K562 (cell line): ENCODE results near the gene RBFOX1. TPM values are rescaled to one million over a fixed set of nuclear protein-coding genes. Genes with fewer than 3 reads are reported as not detected.

ENCODE experiments used
- ATAC-seq: fragments of 200-7000 bp; cut with Tn5 transposase; 3 replicates; pipeline ENCODE4 v1.9.1; 2020; ENCODE audit warnings: moderate library complexity
- BruUV-seq: library from RNA; stranded (reverse); fragments of 400-500 nt; replicated peaks from 2 replicates; lab custom pipeline; 2021; lab: Mats Ljungman, UMichigan
- CTCF ChIA-PET: fragments of 300-600 bp; formaldehyde crosslinking; extraction: SDS; loops from one replicate; lab custom pipeline; 2021; ENCODE audit warnings: low intra/inter-chr PET ratio; lab: Yijun Ruan, JAX
- POLR2A ChIA-PET: fragments of 300-600, 350-650 bp; sonication (Branson Sonifier 250); formaldehyde crosslinking; extraction: SDS; loops from one replicate; lab custom pipeline; 2021; ENCODE audit warnings: antibody characterized with exemption, inconsistent platforms; lab: Yijun Ruan, JAX
- DNase-seq, 4 experiments: peaks; one replicate each; pipeline versions ENCODE4 v3.0.0 to v3.0.0-alpha.2; 2011 to 2018; ENCODE audit warnings: low spot score in 3 of 4, mixed read lengths in 3 of 4; ENCODE audit errors: extremely low read depth in 1 of 4
- FAIRE-seq: peaks from 2 replicates; lab custom pipeline; 2011; peaks lifted over from hg19 to GRCh38; lab: Jason Lieb, UNC
- H2AFZ ChIP-seq: 2 replicates; pipeline ENCODE4 v1.6.0; 2011; ENCODE audit warnings: low read depth, low read length, control low read depth, inconsistent platforms
- H3K27ac ChIP-seq: fragments of 200-600 bp; 3 replicates; pipeline ENCODE4 v1.8.0; 2011; ENCODE audit warnings: low read depth, mild to moderate bottlenecking, control low read depth, inconsistent platforms, low read length, moderate library complexity, mixed read lengths; ENCODE audit errors: extremely low read depth
- H3K27me3 ChIP-seq, 2 experiments: fragments of 300-600 bp in 1 of 2; 2 replicates in 1 of 2; 3 replicates in 1 of 2; pipeline versions ENCODE4 v1.6.0 to v1.8.0; 2011; ENCODE audit warnings: inconsistent platforms in 2 of 2, low read length in 2 of 2, mild to moderate bottlenecking in 1 of 2, mixed read lengths in 1 of 2, moderate library complexity in 1 of 2; ENCODE audit not compliant: control insufficient read depth in 2 of 2, insufficient read depth in 2 of 2
- H3K36me3 ChIP-seq: fragments of 300-600 bp; 3 replicates; pipeline ENCODE4 v1.8.0; 2011; ENCODE audit warnings: mild to moderate bottlenecking, low read length, inconsistent platforms; ENCODE audit not compliant: control insufficient read depth, insufficient read depth
- H3K4me1 ChIP-seq, 2 experiments: fragments of 200-600 bp in 1 of 2; replicated peaks in 1 of 2; 2 replicates in 1 of 2; 3 replicates in 1 of 2; pipeline versions ENCODE4 v1.5.1 to v1.8.0; 2011; ENCODE audit warnings: inconsistent platforms in 2 of 2, low read length in 2 of 2, mild to moderate bottlenecking in 1 of 2, mixed read lengths in 1 of 2, moderate library complexity in 1 of 2; ENCODE audit not compliant: control insufficient read depth in 2 of 2, insufficient read depth in 2 of 2
- H3K4me2 ChIP-seq: 2 replicates; pipeline ENCODE4 v1.6.1; 2011; ENCODE audit warnings: low read length, control low read depth, inconsistent platforms, mixed read lengths; ENCODE audit not compliant: insufficient read depth
- H3K4me3 ChIP-seq: fragments of 200-600 bp; sonication (generic), shearing (Covaris generic); 2 replicates; pipeline ENCODE4 v1.5.1; 2016; ENCODE audit warnings: control low read depth, inconsistent platforms
- H3K79me2 ChIP-seq: fragments of 200-600 bp; 3 replicates; pipeline ENCODE4 v1.8.0; 2011; ENCODE audit warnings: low read length, inconsistent platforms; ENCODE audit not compliant: control insufficient read depth, insufficient read depth
- H3K9ac ChIP-seq, 2 experiments: 2 replicates each; pipeline versions ENCODE4 v1.6.0 to v1.6.1; 2011; ENCODE audit warnings: low read depth in 2 of 2, low read length in 2 of 2, control low read depth in 1 of 2, inconsistent platforms in 1 of 2, mild to moderate bottlenecking in 1 of 2, mixed read lengths in 1 of 2; ENCODE audit not compliant: insufficient read depth in 1 of 2
- H3K9me1 ChIP-seq: one replicate; pipeline ENCODE4 v1.6.0; 2011; ENCODE audit warnings: inconsistent platforms, mild to moderate bottlenecking, low read length, moderate library complexity; ENCODE audit not compliant: control insufficient read depth, insufficient read depth
- H3K9me3 ChIP-seq: replicated peaks from 2 replicates; pipeline ENCODE4 v1.5.1; 2011; ENCODE audit warnings: low read depth, low read length, inconsistent platforms; ENCODE audit not compliant: control insufficient read depth, insufficient read depth
- H4K20me1 ChIP-seq: replicated peaks from 2 replicates; pipeline ENCODE4 v1.6.1; 2011; ENCODE audit warnings: low read length, inconsistent platforms, mixed read lengths; ENCODE audit not compliant: control insufficient read depth, insufficient read depth
- BRCA1 ChIP-seq, 2 experiments: fragments of 450-650 bp in 1 of 2; sonication (generic) in 1 of 2; formaldehyde crosslinking in 1 of 2; IDR thresholded peaks; 2 replicates each; pipeline versions ENCODE4 v1.5.0 to v1.6.1; 2017 to 2020; ENCODE audit warnings: mild to moderate bottlenecking in 1 of 2, missing genetic modification reagents in 1 of 2
- CBFB ChIP-seq: sonication (generic); formaldehyde crosslinking; IDR thresholded peaks from 2 replicates; pipeline ENCODE4 v1.4.0; 2020; ENCODE audit warnings: mild to moderate bottlenecking, missing genetic modification reagents
- CSDE1 ChIP-seq, 2 experiments: fragments of 450-650 bp; IDR thresholded peaks; 2 replicates each; pipeline ENCODE4 v1.6.1; 2016; ENCODE audit warnings: mild to moderate bottlenecking in 1 of 2
- DNMT1 ChIP-seq: fragments of 450-650 bp; IDR thresholded peaks from 2 replicates; pipeline ENCODE4 v1.6.1; 2016; ENCODE audit warnings: antibody characterized with exemption, mild to moderate bottlenecking
- MYC ChIP-seq, 2 experiments: fragments of 250-450 bp in 1 of 2; sonication (Bioruptor Pico) in 1 of 2; IDR thresholded peaks; 2 replicates each; pipeline versions ENCODE4 v1.5.1 to v1.6.1; 2012 to 2021; ENCODE audit warnings: low read depth in 2 of 2, borderline replicate concordance in 1 of 2, improper control_type of control experiment in 1 of 2, low read length in 1 of 2, mild to moderate bottlenecking in 1 of 2, moderate library complexity in 1 of 2
- NCOA6 ChIP-seq: fragments of 450-650 bp; IDR thresholded peaks from 2 replicates; pipeline ENCODE4 v1.6.1; 2017; ENCODE audit warnings: mild to moderate bottlenecking
- PRPF4 ChIP-seq: fragments of 200-400 bp; formaldehyde crosslinking; IDR thresholded peaks from one replicate; pipeline ENCODE4 v1.6.1; 2017; ENCODE audit warnings: low read length, low read depth, mild to moderate bottlenecking; ENCODE audit not compliant: insufficient read depth, poor library complexity, severe bottlenecking
- SETDB1 ChIP-seq: IDR thresholded peaks from one replicate; pipeline ENCODE4 v1.6.1; 2012; ENCODE audit warnings: low read length, control low read depth, inconsistent platforms
- SIRT6 ChIP-seq: IDR thresholded peaks from one replicate; pipeline ENCODE4 v1.6.1; 2012; ENCODE audit warnings: low read depth, mild to moderate bottlenecking, control low read depth, inconsistent platforms, low read length, moderate library complexity
- SREBF2 ChIP-seq: sonication (generic); formaldehyde crosslinking; IDR thresholded peaks from 2 replicates; pipeline ENCODE4 v1.4.0; 2020; ENCODE audit warnings: mild to moderate bottlenecking, missing genetic modification reagents
- U2AF2 ChIP-seq: fragments of 200-400 bp; formaldehyde crosslinking; optimal IDR thresholded peaks from 2 replicates; pipeline ENCODE3; 2017; ENCODE audit warnings: low read depth, mild to moderate bottlenecking, low read length
- WGBS: fragments of 100-300 bp; shearing (Covaris generic); methylation state at CpG from one replicate; pipeline ENCODE4 v1.1.6; 2016; ENCODE audit warnings: low coverage, mixed read lengths; ENCODE audit not compliant: insufficient coverage; ENCODE audit errors: missing lambda C conversion rate; 5-methylcytosine and 5-hydroxymethylcytosine counted together
- in situ Hi-C: fragments of 300-500 bp; cut with MboI; formaldehyde crosslinking; loops from 4 replicates; pipeline ENCODE4 v1.15.0; 2018; ENCODE audit warnings: inconsistent platforms, mixed read lengths
- intact Hi-C: fragments of 100-400 bp; cut with micrococcal nuclease; formaldehyde crosslinking; loops from 2 replicates; pipeline ENCODE4 v1.14.2; 2022
- polyA plus RNA-seq, 8 experiments: library from polyadenylated mRNA; depleted of rRNA in 4 of 8; stranded (reverse) in 5 of 8; unstranded in 3 of 8; fragments of >200 nt; fragmentation: Nextera tagmentation in 2 of 8; fragmentation: Illumina TruSeq in 1 of 8; extraction: Ambion mirVana in 2 of 8; extraction: Trizol in 1 of 8; gene quantifications; 2 replicates each; pipeline versions ENCODE4 v1.2.1 to v1.2.3, GENCODE V29; 2011 to 2014; ENCODE audit warnings: inconsistent platforms in 1 of 8, missing spikeins in 1 of 8
- total RNA-seq, 7 experiments: library from RNA; depleted of rRNA in 6 of 7; stranded (reverse); fragments of >200 nt in 6 of 7; fragmentation: Illumina TruSeq in 2 of 7; extraction: Trizol in 2 of 7; gene quantifications; 2 replicates each; pipeline versions ENCODE4 v1.2.1 to v1.2.3, GENCODE V29; 2011 to 2021; ENCODE audit warnings: low replicate concordance in 1 of 7
- TF ChIP-seq, protein P1 (sequence below): sonication (generic); formaldehyde crosslinking; IDR thresholded peaks from 2 replicates; pipeline ENCODE4 v1.8.0; 2022; ENCODE audit warnings: mild to moderate bottlenecking, low read depth, missing genetic modification reagents
- TF ChIP-seq, protein P2 (sequence below): IDR thresholded peaks from 2 replicates; pipeline ENCODE4 v1.6.1; 2011; ENCODE audit warnings: borderline replicate concordance, low read depth, mild to moderate bottlenecking, moderate library complexity, low read length; ENCODE audit not compliant: insufficient read depth, poor library complexity, severe bottlenecking
- TF ChIP-seq, protein P3 (sequence below): fragments of 450-650 bp; IDR thresholded peaks from 2 replicates; pipeline ENCODE4 v1.6.1; 2014; ENCODE audit warnings: low read depth, mild to moderate bottlenecking, moderate library complexity, borderline replicate concordance

Gene RBFOX1
- total and polyA plus RNA-seq, 9 of the 15 experiments (the other 6 are each of a cell fraction or from before 2014, with no cell fraction given): 0.03 TPM; not detected in 8

DNA sequence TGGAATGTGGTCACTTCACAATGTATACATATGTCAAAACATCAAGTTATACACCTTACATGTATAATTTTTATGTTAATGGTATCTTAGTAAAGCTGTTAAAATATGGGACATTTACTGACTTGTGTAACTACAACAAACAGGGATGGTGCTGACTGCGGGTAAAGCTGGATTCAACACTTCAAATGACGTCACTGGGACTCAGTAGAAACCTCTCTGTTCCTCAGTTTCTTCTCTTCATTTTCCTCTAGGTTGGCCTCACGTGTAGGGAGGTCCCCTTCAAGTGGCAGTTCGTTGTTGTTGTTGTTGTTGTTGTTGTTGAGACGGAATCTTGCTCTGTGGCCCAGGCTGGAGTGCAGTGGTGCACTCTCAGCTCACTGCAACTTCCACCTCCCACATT is 182.9 kb downstream of the RBFOX1 start (continued):
- TF ChIP-seq PRPF4 (no peak), SIRT6 (no peak), CSDE1 (IDR thresholded peaks at IDR 0.05) (no peak), U2AF2 (no peak)

DNA sequence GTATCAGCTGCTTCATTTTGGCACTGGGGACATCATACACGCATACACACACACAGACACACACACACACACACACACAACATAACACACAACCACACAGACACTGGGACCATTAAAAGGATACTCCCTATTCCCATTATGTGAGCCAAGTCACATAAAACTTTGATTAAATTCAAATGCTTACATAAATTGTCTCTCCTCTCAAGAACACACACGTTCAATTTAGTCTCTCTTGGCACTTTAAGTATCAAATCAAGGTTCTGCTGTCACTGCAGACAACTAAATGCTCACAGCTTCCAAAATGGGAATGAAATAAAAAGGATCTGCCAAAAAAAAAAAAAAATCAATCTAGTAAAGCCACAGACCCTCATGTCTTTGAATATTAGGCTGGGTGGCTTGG is 184.9 kb downstream of the RBFOX1 start:
- FAIRE-seq (no peak), DNase-seq (no peak), ATAC-seq (no peak)
- Histone ChIP-seq H3K36me3 (no peaks in the 10 kb centered on the region), H3K27me3 (peaks cover 2 to 7% of the 10 kb centered on the region in 2 experiments; a peak in 3 of 5 replicates), H3K79me2 (no peaks in the 10 kb centered on the region), H3K9me3 (no peaks in the 10 kb centered on the region), H3K4me3 (no peak overlapping the region), H3K27ac (no peak overlapping the region), H3K4me1 (peaks cover 0 to 3% of the 10 kb centered on the region in 2 experiments; a peak in 1 of 5 replicates), H3K9ac (no peak overlapping the region), H3K9me1 (no peaks in the 10 kb centered on the region), H3K4me2 (no peak overlapping the region), H4K20me1 (no peaks in the 10 kb centered on the region), H2AFZ (no peak overlapping the region)
- no TSS peak for BruUV-seq
- intact Hi-C loops (no loop called here), in situ Hi-C loops (no loop called here)
- TF ChIP-seq DNMT1 (no peak), MYC (IDR thresholded peaks at IDR 0.05; ENCODE audit: low read depth, low read length) (no peak), MYC (CRISPR knock-in tag; IDR thresholded peaks at IDR 0.05; ENCODE audit: borderline replicate concordance, low read depth) (no peak), SETDB1 (no peak), SREBF2 (CRISPR knock-in tag) (no peak), CBFB (no peak), BRCA1 (IDR thresholded peaks at IDR 0.05) (no peak), BRCA1 (CRISPR knock-in tag; IDR thresholded peaks at IDR 0.05) (no peak), NCOA6 (no peak)
- TF ChIP-seq, protein P1, sequence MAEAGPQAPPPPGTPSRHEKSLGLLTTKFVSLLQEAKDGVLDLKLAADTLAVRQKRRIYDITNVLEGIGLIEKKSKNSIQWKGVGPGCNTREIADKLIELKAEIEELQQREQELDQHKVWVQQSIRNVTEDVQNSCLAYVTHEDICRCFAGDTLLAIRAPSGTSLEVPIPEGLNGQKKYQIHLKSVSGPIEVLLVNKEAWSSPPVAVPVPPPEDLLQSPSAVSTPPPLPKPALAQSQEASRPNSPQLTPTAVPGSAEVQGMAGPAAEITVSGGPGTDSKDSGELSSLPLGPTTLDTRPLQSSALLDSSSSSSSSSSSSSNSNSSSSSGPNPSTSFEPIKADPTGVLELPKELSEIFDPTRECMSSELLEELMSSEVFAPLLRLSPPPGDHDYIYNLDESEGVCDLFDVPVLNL: no peak
- TF ChIP-seq, protein P2, sequence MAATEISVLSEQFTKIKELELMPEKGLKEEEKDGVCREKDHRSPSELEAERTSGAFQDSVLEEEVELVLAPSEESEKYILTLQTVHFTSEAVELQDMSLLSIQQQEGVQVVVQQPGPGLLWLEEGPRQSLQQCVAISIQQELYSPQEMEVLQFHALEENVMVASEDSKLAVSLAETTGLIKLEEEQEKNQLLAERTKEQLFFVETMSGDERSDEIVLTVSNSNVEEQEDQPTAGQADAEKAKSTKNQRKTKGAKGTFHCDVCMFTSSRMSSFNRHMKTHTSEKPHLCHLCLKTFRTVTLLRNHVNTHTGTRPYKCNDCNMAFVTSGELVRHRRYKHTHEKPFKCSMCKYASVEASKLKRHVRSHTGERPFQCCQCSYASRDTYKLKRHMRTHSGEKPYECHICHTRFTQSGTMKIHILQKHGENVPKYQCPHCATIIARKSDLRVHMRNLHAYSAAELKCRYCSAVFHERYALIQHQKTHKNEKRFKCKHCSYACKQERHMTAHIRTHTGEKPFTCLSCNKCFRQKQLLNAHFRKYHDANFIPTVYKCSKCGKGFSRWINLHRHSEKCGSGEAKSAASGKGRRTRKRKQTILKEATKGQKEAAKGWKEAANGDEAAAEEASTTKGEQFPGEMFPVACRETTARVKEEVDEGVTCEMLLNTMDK: no peak
- TF ChIP-seq, protein P3, sequence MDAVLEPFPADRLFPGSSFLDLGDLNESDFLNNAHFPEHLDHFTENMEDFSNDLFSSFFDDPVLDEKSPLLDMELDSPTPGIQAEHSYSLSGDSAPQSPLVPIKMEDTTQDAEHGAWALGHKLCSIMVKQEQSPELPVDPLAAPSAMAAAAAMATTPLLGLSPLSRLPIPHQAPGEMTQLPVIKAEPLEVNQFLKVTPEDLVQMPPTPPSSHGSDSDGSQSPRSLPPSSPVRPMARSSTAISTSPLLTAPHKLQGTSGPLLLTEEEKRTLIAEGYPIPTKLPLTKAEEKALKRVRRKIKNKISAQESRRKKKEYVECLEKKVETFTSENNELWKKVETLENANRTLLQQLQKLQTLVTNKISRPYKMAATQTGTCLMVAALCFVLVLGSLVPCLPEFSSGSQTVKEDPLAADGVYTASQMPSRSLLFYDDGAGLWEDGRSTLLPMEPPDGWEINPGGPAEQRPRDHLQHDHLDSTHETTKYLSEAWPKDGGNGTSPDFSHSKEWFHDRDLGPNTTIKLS: no peak
- WGBS: 0% methylated on average over 2 of the region's 2 CpGs
- CTCF ChIA-PET: no interaction called here
- POLR2A ChIA-PET: no interaction called here
